ENCODE measurements around the gene BTBD17. TPM values are rescaled to one million over a fixed set of nuclear protein-coding genes. Genes with fewer than 3 reads are reported as not detected.

The BTBD17 gene
- total RNA-seq, 2 donors from 2014 or later: 1.0 TPM; not detected in 1

DNA sequence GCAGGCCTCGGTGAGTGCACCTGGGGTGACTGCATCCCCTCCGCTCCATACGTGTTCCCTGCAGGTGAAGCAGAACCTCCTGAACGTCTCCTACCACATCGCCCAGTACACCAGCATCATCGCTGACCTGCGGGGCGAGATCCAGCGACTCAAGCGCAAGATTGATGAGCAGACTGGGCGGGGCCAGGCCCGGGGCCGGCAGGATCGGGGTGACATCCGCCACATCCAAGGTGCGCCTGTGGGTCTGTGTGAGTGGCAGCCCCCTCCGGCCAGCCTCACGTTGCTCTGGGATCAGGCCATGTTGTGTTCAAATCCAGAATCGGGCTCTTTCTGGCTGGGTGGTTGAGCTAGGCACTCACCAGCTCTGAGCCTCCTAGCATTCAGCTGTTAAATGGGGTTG, 12.5 kb downstream of the BTBD17 start:
- Histone ChIP-seq H3K4me3 (no peak overlapping the region), H3K36me3 (replicated peaks in 1 of 2; ENCODE audit: insufficient read depth in 1 of 2, low read depth in 2 of 2) (no peaks in the 10 kb centered on the region), H3K27me3 (no peaks in the 10 kb centered on the region), H3K9me3 (no peaks in the 10 kb centered on the region), H3K27ac (no peak overlapping the region), H3K4me1 (no peaks in the 10 kb centered on the region)
- no peak for TF ChIP-seq CTCF (IDR thresholded peaks at IDR 0.05)
- no peak for TF ChIP-seq POLR2A (IDR thresholded peaks at IDR 0.05)
- ATAC-seq (no peak), DNase-seq (no peak)
- WGBS, 2 donors: 55 to 59% methylated on average over 5 to 19 of the region's 19 CpGs
- intact Hi-C loops (cut with DNase I): no loop called here

DNA sequence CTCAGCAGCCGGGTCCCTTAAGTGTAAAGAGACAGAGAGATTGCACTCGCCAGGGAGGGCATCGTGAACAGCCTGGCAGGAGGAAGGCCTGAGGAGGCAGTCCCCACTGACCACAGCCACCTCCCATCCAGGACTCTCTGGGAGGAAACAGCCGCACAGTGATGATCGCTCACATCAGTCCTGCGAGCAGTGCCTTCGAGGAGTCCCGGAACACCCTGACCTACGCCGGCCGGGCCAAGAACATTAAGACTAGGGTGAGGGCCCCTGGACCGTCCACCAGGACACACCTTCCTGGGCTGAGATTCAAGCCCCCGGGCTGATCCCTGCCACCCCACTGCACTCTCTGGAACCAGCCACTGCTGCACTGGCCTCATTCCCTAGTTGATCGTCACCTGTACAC, 14.0 kb downstream of the BTBD17 start:
- TF ChIP-seq CTCF (IDR thresholded peaks at IDR 0.05) (no peak), POLR2A (IDR thresholded peaks at IDR 0.05) (no peak)
- Histone ChIP-seq H3K9me3 (no peaks in the 10 kb centered on the region), H3K27me3 (no peaks in the 10 kb centered on the region), H3K27ac (no peak overlapping the region), H3K4me1 (no peaks in the 10 kb centered on the region), H3K4me3 (no peak overlapping the region), H3K36me3 (replicated peaks in 1 of 2; ENCODE audit: insufficient read depth in 1 of 2, low read depth in 2 of 2) (no peaks in the 10 kb centered on the region)
- no peak for ATAC-seq
- intact Hi-C loops (cut with DNase I): no loop called here
- WGBS, 2 donors: 73 to 78% methylated on average over 4 to 14 of the region's 14 CpGs
- DNase-seq: no peak

DNA sequence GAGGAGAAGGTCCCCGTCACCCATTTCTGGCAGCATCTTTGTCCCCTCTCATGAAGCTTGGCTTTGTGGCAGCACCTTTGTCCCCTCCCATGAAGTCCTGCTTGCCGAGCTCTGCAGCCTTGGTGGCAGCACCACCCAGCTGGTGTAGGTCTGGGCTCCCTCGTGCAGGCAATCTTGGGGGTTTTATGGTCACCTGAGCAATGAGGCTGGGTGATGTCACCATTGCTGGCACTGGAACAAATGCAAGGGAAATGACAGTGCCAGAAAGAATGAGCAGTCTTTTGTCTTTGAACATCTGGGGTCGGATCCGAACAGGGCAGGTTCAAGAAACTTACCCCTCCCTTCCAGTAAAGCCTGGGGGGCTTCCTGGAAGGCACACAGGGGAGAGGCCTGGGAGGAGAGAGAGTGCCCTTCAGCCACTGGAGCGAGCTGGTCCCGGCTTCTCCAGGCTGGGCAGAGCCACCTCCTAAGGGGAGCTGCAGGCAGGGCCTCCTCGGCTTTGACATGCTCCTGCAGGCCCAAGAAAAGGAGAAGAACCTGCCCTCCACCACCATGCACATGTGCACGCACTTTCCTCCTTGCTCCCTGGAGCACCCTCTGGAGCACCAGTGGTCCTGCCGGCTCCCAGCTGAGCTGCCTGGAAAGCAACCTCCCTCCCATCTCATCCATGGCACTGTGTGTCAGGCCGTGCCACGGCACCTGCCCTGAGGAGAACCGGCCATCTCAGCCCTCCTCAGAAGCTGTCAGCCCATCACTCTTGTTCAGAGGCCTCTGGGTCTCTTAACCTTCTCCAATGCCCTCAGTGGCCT, 16.0 kb downstream of the BTBD17 start:
- 54 to 57% methylated on average over 7 to 13 of the region's 13 CpGs for WGBS, 2 donors
- H3K27me3 ChIP-seq: no peaks in the 10 kb centered on the region
- intact Hi-C loops (cut with DNase I): no loop called here

GRCh38 chr17:74344658-74345057, 17.0 kb downstream of the BTBD17 start:
- H3K9me3 ChIP-seq: no peaks in the 10 kb centered on the region
- H3K36me3 ChIP-seq (replicated peaks in 1 of 2; ENCODE audit: insufficient read depth in 1 of 2, low read depth in 2 of 2): no peaks in the 10 kb centered on the region
- no peak overlapping the region for H3K27ac ChIP-seq
- no peak for DNase-seq
- no peak overlapping the region for H3K4me3 ChIP-seq
- no peak for ATAC-seq
- WGBS, 2 donors: 44 to 62% methylated on average over 5 to 21 of the region's 21 CpGs
- intact Hi-C loops (cut with DNase I): no loop called here
- no peaks in the 10 kb centered on the region for H3K4me1 ChIP-seq
- no peaks in the 10 kb centered on the region for H3K27me3 ChIP-seq
- no peak for TF ChIP-seq POLR2A (IDR thresholded peaks at IDR 0.05)
- TF ChIP-seq CTCF (IDR thresholded peaks at IDR 0.05): no peak

More for the DNA sequence above, 16.0 kb downstream of the BTBD17 start:
- no peak for DNase-seq
- Histone ChIP-seq H3K36me3 (replicated peaks in 1 of 2; ENCODE audit: insufficient read depth in 1 of 2, low read depth in 2 of 2) (no peaks in the 10 kb centered on the region), H3K27ac (no peak overlapping the region), H3K4me3 (no peak overlapping the region), H3K9me3 (no peaks in the 10 kb centered on the region), H3K4me1 (no peaks in the 10 kb centered on the region)
- no peak for ATAC-seq
- TF ChIP-seq POLR2A (IDR thresholded peaks at IDR 0.05) (no peak), CTCF (IDR thresholded peaks at IDR 0.05) (no peak)

All from body of pancreas (tissue), 4 donors.